Duodenal mucosa (tissue), 2 donors: ENCODE data around the gene LCE4A.
"Not testable (repeated sequence)": the region's sequence is repeated elsewhere in the genome, so short reads cannot be mapped to it uniquely, and the experiment has no call there.

Experiments used
- H3K27ac ChIP-seq: one replicate; pipeline ENCODE4 v1.7.0; 2013; ENCODE audit warnings: low read depth, low read length
- H3K27me3 ChIP-seq, 2 donors: one replicate each; pipeline ENCODE4 v1.7.0; 2013; ENCODE audit warnings: low read length in 2 of 2, control low read depth in 1 of 2; ENCODE audit not compliant: insufficient read depth in 2 of 2, control insufficient read depth in 1 of 2
- H3K36me3 ChIP-seq, 2 donors: one replicate each; pipeline ENCODE4 v1.7.0; 2013; ENCODE audit warnings: low read length in 2 of 2, control low read depth in 1 of 2; ENCODE audit not compliant: insufficient read depth in 2 of 2, control insufficient read depth in 1 of 2
- H3K4me1 ChIP-seq, 2 donors: one replicate each; pipeline ENCODE4 v1.7.0; 2013; ENCODE audit warnings: low read length in 2 of 2, control low read depth in 1 of 2; ENCODE audit not compliant: insufficient read depth in 2 of 2, control insufficient read depth in 1 of 2
- H3K4me3 ChIP-seq, 2 donors: one replicate each; pipeline ENCODE4 v1.7.0; 2013; ENCODE audit warnings: low read length in 2 of 2, low read depth in 1 of 2
- H3K9ac ChIP-seq, 2 donors: one replicate each; pipeline ENCODE4 v1.7.0; 2013; ENCODE audit warnings: low read length in 2 of 2, low read depth in 1 of 2
- H3K9me3 ChIP-seq, 2 donors: one replicate each; pipeline ENCODE4 v1.7.0; 2013; ENCODE audit warnings: low read length in 2 of 2, control low read depth in 1 of 2; ENCODE audit not compliant: control insufficient read depth in 1 of 2

LCE4A gene, protein sequence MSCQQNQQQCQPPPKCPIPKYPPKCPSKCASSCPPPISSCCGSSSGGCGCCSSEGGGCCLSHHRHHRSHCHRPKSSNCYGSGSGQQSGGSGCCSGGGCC

DNA sequence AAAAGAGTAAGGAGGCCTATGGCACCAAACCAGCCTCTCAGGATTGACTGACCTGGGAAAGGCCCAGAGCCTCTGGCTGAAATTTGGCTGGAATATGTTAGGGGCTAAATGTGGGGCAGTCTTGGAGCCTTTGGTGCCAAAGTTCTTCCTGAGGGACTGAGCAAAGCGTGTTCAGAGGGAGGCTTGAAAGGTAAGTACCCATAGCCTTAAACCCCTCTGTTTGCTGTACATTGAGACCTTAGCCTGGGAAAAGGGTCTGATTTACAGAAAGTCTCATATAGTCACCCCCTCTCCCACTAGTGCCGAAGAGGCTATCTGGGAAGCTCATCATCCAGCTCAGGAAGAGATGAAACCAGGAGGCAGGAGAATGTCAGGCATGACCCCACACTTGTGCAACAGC lies at the start of gene LCE4A:
Gene LCE4A (plus strand): TSS at position 301 of the 400 bp plus-strand sequence. CDS start 916 bp downstream, outside the sequence.
- Histone ChIP-seq H3K9me3 (no peaks in the 10 kb centered on the region), H3K27ac (no peak within 1 kb of the TSS), H3K9ac (no peak within 1 kb of the TSS), H3K4me3 (no peak within 1 kb of the TSS), H3K27me3 (no peaks in the 10 kb centered on the region), H3K36me3 (no peaks in the 10 kb centered on the region), H3K4me1 (no peaks in the 10 kb centered on the region)

DNA sequence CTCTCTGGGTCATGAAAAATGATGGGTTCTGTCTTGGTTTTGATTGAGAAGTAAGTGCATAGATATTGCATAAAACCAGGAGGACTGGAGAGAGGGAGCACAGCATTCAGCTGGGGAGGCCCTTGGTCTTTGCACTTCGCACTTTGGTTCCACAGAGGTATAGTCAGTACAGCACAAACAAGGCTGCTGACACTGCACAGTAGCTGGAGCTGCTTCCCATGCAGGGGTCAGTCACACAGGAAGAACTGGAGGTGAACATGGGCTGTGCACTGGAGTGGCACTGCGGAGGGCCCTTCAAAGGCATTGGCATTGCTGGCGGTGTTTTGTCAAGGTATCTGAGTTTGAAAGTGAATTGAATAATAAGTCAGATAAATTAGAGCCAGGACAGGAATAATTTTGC lies 49.3 kb upstream of the LCE4A start:
- Histone ChIP-seq H3K4me3 (no peak overlapping the region), H3K4me1 (no peaks in the 10 kb centered on the region), H3K36me3 (no peaks in the 10 kb centered on the region), H3K27ac (no peak overlapping the region), H3K9me3 (no peaks in the 10 kb centered on the region), H3K9ac (no peak overlapping the region), H3K27me3 (no peaks in the 10 kb centered on the region)

DNA sequence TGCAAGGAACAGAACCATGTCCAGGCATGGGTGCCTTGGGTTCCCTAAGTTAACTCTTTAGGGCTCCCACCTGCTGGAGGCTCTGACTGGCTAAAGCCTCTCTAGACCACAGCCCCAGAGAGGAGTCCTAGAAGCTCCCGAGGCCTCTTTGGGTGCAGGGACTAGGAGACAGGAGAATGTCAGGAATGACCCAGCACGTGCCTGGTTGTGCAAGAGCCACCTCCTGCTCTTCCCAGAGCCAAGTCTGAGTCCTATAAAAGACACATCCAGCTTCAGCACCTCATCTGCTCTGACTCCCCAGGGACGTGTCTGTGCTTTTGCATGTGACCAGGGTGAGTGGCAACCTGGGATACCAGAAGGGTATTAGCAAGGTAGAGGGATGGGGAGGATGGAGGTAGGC lies 44.9 kb upstream of the LCE4A start, which contains the start of gene LCE2D:
Gene LCE2D (plus strand): TSS at position 283 of the 400 bp plus-strand sequence. CDS start 726 bp downstream, outside the sequence.
- H3K27ac ChIP-seq: no peak within 1 kb of the TSS
- H3K36me3 ChIP-seq: no peaks in the 10 kb centered on the region
- no peaks in the 10 kb centered on the region for H3K9me3 ChIP-seq
- H3K4me3 ChIP-seq: no peak within 1 kb of the TSS
- no peaks in the 10 kb centered on the region for H3K4me1 ChIP-seq
- no peak within 1 kb of the TSS for H3K9ac ChIP-seq
- no peaks in the 10 kb centered on the region for H3K27me3 ChIP-seq

DNA sequence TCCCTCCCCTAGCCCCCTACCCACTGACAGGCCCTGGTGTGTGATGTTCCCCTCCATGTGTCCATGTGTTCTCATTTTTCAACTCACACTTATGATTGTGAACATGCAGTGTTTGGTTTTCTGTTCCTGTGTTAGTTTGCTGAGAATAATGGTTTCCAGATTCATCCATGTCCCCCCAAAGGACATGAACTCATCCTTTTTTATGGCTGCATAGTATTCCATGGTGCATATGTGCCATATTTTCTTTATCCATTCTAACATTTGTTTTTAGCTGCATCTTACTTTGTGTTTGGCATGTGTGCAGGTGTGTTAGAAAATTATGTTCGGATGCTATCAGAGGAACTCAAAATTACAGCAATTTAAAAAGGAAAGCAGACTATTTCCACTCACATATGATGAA lies 41.8 kb upstream of the LCE4A start:
- not testable (repeated sequence) for H3K4me1 ChIP-seq, H3K27me3 ChIP-seq, H3K36me3 ChIP-seq, H3K9ac ChIP-seq, H3K9me3 ChIP-seq, H3K4me3 ChIP-seq, H3K27ac ChIP-seq

DNA sequence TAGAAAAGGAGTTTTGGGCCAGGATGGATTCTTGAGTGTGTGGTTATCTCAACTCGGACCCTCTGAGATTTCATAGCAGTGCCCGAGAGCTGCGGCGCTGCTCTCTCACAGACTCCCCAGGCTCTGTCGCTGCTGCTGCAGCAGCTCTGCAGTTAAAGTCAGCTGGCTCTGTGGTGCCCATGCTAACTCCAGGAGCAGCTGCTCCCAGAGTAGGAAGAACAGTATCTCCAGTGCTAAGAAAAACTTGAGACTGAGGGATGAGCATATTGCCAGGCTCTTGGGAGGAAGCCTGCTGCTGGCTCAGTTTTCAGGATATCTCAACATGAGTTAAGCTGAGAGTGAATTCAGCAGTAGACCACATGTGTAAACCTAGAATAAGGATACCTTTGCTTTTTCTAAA lies 40.3 kb upstream of the LCE4A start:
- H3K36me3 ChIP-seq: no peaks in the 10 kb centered on the region
- no peaks in the 10 kb centered on the region for H3K4me1 ChIP-seq
- no peaks in the 10 kb centered on the region for H3K27me3 ChIP-seq
- no peak overlapping the region for H3K27ac ChIP-seq
- no peaks in the 10 kb centered on the region for H3K9me3 ChIP-seq
- H3K4me3 ChIP-seq: no peak overlapping the region
- no peak overlapping the region for H3K9ac ChIP-seq

DNA sequence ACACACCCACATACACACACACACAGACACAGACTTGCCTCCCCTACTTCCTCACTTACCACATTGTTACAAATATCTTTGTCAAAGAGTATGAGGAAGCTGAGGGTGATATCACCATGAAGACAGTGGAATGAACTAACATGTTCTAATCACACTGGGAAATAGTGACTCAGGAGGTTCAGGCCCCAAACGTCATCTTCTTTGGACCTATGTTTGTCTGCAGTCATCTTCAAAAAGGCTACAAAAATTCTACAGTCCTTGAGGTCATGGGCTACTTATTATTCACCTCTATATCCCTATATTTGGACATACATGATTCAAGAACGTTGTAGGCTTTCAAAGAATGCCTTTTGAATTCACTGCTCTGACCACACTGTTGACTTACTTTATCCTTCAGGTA lies 34.9 kb upstream of the LCE4A start:
- H3K36me3 ChIP-seq: no peaks in the 10 kb centered on the region
- H3K9me3 ChIP-seq: no peaks in the 10 kb centered on the region
- H3K27ac ChIP-seq: no peak overlapping the region
- no peaks in the 10 kb centered on the region for H3K4me1 ChIP-seq
- H3K4me3 ChIP-seq: no peak overlapping the region
- H3K27me3 ChIP-seq: no peaks in the 10 kb centered on the region
- H3K9ac ChIP-seq: no peak overlapping the region

DNA sequence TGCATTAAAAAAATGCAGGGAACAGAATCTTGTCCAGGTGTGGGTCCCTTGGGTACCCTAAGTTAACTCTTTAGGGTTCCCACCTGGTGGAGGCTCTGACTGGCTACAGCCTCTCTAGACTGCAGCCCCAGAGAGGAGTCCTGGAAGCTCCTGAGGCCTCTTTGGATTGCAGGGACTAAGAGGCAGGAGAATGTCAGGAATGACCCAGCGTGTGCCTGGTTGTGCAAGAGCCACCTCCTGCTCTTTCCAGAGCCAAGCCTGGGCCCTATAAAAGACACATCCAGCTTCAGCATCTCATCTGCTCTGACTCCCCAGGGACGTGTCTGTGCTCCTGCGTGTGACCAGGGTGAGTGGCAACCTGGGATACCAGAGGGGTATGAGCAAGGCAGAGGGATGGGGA lies 33.0 kb upstream of the LCE4A start, which contains the start of gene LCE2C:
Gene LCE2C (plus strand): TSS at position 297 of the 400 bp plus-strand sequence. CDS start 737 bp downstream, outside the sequence.
- H3K27ac ChIP-seq: not testable (repeated sequence)

GRCh38 chr1:152679459-152679858 lies 28.5 kb upstream of the LCE4A start:
- Histone ChIP-seq H3K27me3 (peaks cover 0 to 9% of the 10 kb centered on the region in 2 donors), H3K4me3 (no peak overlapping the region), H3K4me1 (no peaks in the 10 kb centered on the region), H3K27ac (no peak overlapping the region), H3K9me3 (no peaks in the 10 kb centered on the region), H3K9ac (no peak overlapping the region), H3K36me3 (no peaks in the 10 kb centered on the region)

More for the DNA sequence above, 33.0 kb upstream of the LCE4A start, which contains the start of gene LCE2C:
- not testable (repeated sequence) for H3K9me3 ChIP-seq, H3K4me3 ChIP-seq, H3K36me3 ChIP-seq, H3K9ac ChIP-seq, H3K4me1 ChIP-seq, H3K27me3 ChIP-seq

DNA sequence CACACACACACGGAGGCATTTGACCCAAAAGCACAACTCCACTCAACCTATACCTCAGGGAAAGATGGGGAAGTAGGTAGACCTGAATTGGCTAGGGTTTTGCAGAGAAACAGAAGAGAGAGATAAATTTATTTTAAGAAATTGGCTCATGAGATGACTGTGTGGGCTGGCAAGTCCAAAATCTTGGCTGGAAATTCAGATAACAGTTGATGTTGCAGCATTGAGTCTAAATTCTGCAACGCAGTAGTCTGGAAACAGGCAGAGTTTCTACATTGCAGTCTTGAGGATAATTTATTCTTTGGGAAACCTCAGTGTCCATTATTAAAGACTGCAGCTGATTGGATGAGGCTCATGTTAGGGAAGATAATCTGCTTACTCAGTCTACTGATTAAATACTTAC lies 26.3 kb upstream of the LCE4A start:
- H3K9me3 ChIP-seq: no peaks in the 10 kb centered on the region
- H3K36me3 ChIP-seq: no peaks in the 10 kb centered on the region
- H3K4me1 ChIP-seq: no peaks in the 10 kb centered on the region
- no peak overlapping the region for H3K27ac ChIP-seq
- H3K9ac ChIP-seq: no peak overlapping the region
- peaks cover 0 to 9% of the 10 kb centered on the region in 2 donors for H3K27me3 ChIP-seq
- H3K4me3 ChIP-seq: no peak overlapping the region

DNA sequence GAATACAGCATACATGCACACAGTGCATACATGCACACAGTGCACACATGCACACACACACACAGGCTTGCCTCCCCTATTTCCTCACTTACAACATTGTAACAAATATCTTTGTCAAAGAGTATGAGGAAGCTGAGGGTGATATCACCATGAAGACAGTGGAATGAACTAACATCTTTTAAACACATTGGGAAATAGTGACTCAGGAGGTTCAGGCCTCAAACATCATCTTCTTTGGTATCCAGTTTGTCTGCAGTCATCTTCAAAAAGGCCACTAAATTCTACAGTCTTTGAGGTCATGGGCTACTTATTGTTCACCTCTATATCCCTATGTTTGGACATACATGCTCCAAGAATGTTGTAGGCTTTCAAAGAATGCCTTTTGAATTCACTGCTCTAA lies 24.1 kb upstream of the LCE4A start:
- Histone ChIP-seq H3K9me3 (no peaks in the 10 kb centered on the region), H3K4me1 (no peaks in the 10 kb centered on the region), H3K27ac (no peak overlapping the region), H3K4me3 (no peak overlapping the region), H3K9ac (no peak overlapping the region), H3K36me3 (no peaks in the 10 kb centered on the region), H3K27me3 (peaks cover 0 to 6% of the 10 kb centered on the region in 2 donors)

DNA sequence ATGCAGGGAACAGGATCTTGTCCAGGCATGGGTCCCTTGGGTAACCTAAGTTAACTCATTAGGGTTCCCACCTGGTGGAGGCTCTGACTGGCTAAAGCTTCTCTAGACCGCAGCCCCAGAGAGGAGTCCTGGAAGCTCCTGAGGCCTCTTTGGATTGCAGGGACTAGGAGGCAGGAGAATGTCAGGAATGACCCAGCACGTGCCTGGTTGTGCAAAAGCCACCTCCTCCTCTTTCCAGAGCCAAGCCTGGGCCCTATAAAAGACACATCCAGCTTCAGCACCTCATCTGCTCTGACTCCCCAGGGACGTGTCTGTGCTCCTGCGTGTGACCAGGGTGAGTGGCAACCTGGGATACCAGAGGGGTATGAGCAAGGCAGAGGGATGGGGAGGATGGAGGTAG lies 22.1 kb upstream of the LCE4A start, which contains the start of gene LCE2B:
Gene LCE2B (plus strand): TSS at position 301 of the 400 bp plus-strand sequence. CDS start 721 bp downstream, outside the sequence.
- not testable (repeated sequence) for H3K27ac ChIP-seq, H3K9me3 ChIP-seq, H3K27me3 ChIP-seq, H3K36me3 ChIP-seq, H3K4me1 ChIP-seq, H3K4me3 ChIP-seq, H3K9ac ChIP-seq
